Panc1 (cell line): Measurements from ENCODE around the gene LRRC4. TPM values are rescaled to one million over a fixed set of nuclear protein-coding genes. Genes with fewer than 3 reads are reported as not detected.

ENCODE experiments used
- ATAC-seq: fragments of 200-7000 bp; cut with Tn5 transposase; 2 replicates; pipeline ENCODE4 v1.9.1; 2020; ENCODE audit warnings: mild to moderate bottlenecking, moderate library complexity
- BruUV-seq: library from RNA; stranded (reverse); fragments of 400-500 nt; replicated peaks from 2 replicates; lab custom pipeline; 2021; lab: Mats Ljungman, UMichigan
- CTCF ChIA-PET: fragments of 300-600 bp; sonication (Branson Sonifier 250); formaldehyde crosslinking; loops from one replicate; lab custom pipeline; 2022; ENCODE audit warnings: antibody characterized with exemption; lab: Charles Lee
- POLR2A ChIA-PET: fragments of 300-600 bp; sonication (Branson Sonifier 250); formaldehyde crosslinking; loops from one replicate; lab custom pipeline; 2022; ENCODE audit warnings: antibody characterized with exemption; lab: Charles Lee
- DNase-seq: peaks from one replicate; pipeline ENCODE4 v3.0.0-alpha.2; 2010; ENCODE audit warnings: low read depth, low spot score
- H3K27ac ChIP-seq: 2 replicates; pipeline ENCODE4 v1.5.1; 2011; ENCODE audit warnings: mild to moderate bottlenecking, low read length, inconsistent platforms
- H3K27me3 ChIP-seq: fragments of 200-500 bp; sonication (Bioruptor generic); 2 replicates; pipeline ENCODE4 v1.6.0; 2014; ENCODE audit warnings: low read length, inconsistent platforms; ENCODE audit not compliant: control insufficient read depth, insufficient read depth
- H3K36me3 ChIP-seq: fragments of 200-500 bp; sonication (Bioruptor generic); 2 replicates; pipeline ENCODE4 v1.5.1; 2014; ENCODE audit warnings: inconsistent platforms, mild to moderate bottlenecking, low read length, moderate library complexity; ENCODE audit not compliant: control insufficient read depth, insufficient read depth
- H3K4me1 ChIP-seq: 2 replicates; pipeline ENCODE4 v1.5.1; 2011; ENCODE audit warnings: inconsistent platforms, mild to moderate bottlenecking, low read length, moderate library complexity; ENCODE audit not compliant: control insufficient read depth, insufficient read depth
- H3K4me3 ChIP-seq, 2 experiments: 2 replicates each; pipeline ENCODE4 v1.5.1; 2011 to 2012; ENCODE audit warnings: low read depth in 2 of 2, low read length in 2 of 2, mild to moderate bottlenecking in 2 of 2, inconsistent platforms in 1 of 2, moderate library complexity in 1 of 2
- H3K9me3 ChIP-seq: fragments of 200-500 bp; sonication (Bioruptor generic); 2 replicates; pipeline ENCODE4 v1.5.1; 2014; ENCODE audit warnings: low read depth, mild to moderate bottlenecking, inconsistent platforms, low read length, moderate library complexity; ENCODE audit not compliant: control insufficient read depth, insufficient read depth
- CTCF ChIP-seq: fragments of 450-650 bp; IDR thresholded peaks from 2 replicates; pipeline ENCODE4 v1.5.1; 2017; ENCODE audit warnings: mild to moderate bottlenecking
- POLR2AphosphoS5 ChIP-seq: IDR thresholded peaks from 2 replicates; pipeline ENCODE4 v1.6.1; 2012; ENCODE audit warnings: mild to moderate bottlenecking, low read depth, low read length, moderate library complexity
- REST ChIP-seq, 2 experiments: IDR thresholded peaks; 2 replicates each; pipeline ENCODE4 v1.6.1; 2011 to 2012; ENCODE audit warnings: low read depth in 2 of 2, control low read depth in 1 of 2, low read length in 1 of 2, mild to moderate bottlenecking in 1 of 2, moderate library complexity in 1 of 2; ENCODE audit not compliant: insufficient read depth in 1 of 2
- SIN3A ChIP-seq: IDR thresholded peaks from 2 replicates; pipeline ENCODE4 v1.6.1; 2012; ENCODE audit warnings: low read depth, mild to moderate bottlenecking, low read length, moderate library complexity, borderline replicate concordance; ENCODE audit not compliant: insufficient read depth
- TCF7L2 ChIP-seq: IDR thresholded peaks from 2 replicates; pipeline ENCODE4 v1.6.1; 2011; ENCODE audit warnings: mild to moderate bottlenecking, low read depth, low read length, inconsistent platforms
- in situ Hi-C: cut with HindIII; loops from 2 replicates; pipeline ENCODE4 v1.10.0; 2016; ENCODE audit warnings: low sequenced_read_pairs, low pct_unique_long_range_greater_than_20kb
- intact Hi-C: fragments of 100-400 bp; cut with micrococcal nuclease; formaldehyde crosslinking; loops from one replicate; pipeline ENCODE4 v1.10.0; 2022; ENCODE audit not compliant: unreplicated experiment
- total RNA-seq: library from RNA; stranded (reverse); gene quantifications from one replicate; pipeline ENCODE4 v1.2.1, GENCODE V29; 2021; ENCODE audit not compliant: unreplicated experiment

Gene LRRC4
- total RNA-seq, 1 experiment from 2014 or later, result not detected

- peaks cover 3% of the 10 kb centered on the region; the same call in 1 of the 2 replicates for H3K36me3 ChIP-seq
- H3K27ac ChIP-seq, result no peak overlapping the region
- no peaks in the 10 kb centered on the region for H3K9me3 ChIP-seq
- TF ChIP-seq REST (IDR thresholded peaks at IDR 0.05; ENCODE audit: insufficient read depth in 1 of 2, low read depth in 2 of 2, low read length in 1 of 2) (no peak), POLR2AphosphoS5 (no peak), SIN3A (no peak), TCF7L2 (no peak), CTCF (no peak)
- H3K4me3 ChIP-seq, result no peak overlapping the region
- no TSS peak for BruUV-seq
- intact Hi-C loops (no loop called here), in situ Hi-C loops (no loop called here)
- DNase-seq (no peak), ATAC-seq (no peak)
- H3K4me1 ChIP-seq, result no peaks in the 10 kb centered on the region
- CTCF ChIA-PET, result interaction anchor here (0.8 kb wide), 1 partner anchor 134 kb away, joined by 3 read pairs; no protein-coding TSS in a partner anchor
- POLR2A ChIA-PET, result no interaction called here
- H3K27me3 ChIP-seq, result no peaks in the 10 kb centered on the region
These were observed 44.2 kb upstream of the LRRC4 start for GRCh38 chr7:128075242-128076095.

GRCh38 chr7:128074736-128075135, 43.5 kb upstream of the LRRC4 start:
- peaks cover 3% of the 10 kb centered on the region; the same call in 1 of the 2 replicates for H3K36me3 ChIP-seq
- POLR2A ChIA-PET, result no interaction called here
- BruUV-seq, result no TSS peak

More at GRCh38 chr7:128074736-128075135, 43.5 kb upstream of the LRRC4 start:
- Histone ChIP-seq H3K9me3 (no peaks in the 10 kb centered on the region), H3K27ac (no peak overlapping the region), H3K27me3 (no peaks in the 10 kb centered on the region), H3K4me3 (no peak overlapping the region), H3K4me1 (no peaks in the 10 kb centered on the region)
- TF ChIP-seq REST (IDR thresholded peaks at IDR 0.05; ENCODE audit: insufficient read depth in 1 of 2, low read depth in 2 of 2, low read length in 1 of 2), result no peak
- TF ChIP-seq CTCF, result no peak
- TF ChIP-seq SIN3A, result no peak
- no peak for TF ChIP-seq TCF7L2
- no peak for TF ChIP-seq POLR2AphosphoS5
- intact Hi-C loops, result no loop called here
- CTCF ChIA-PET, result no interaction called here
- ATAC-seq, result no peak
- in situ Hi-C loops, result no loop called here
- no peak for DNase-seq
